Activated B cell treated with CpG ODN at 0.5 μM for 24 hours (primary cell): ENCODE measurements around the gene RADIL. TPM values are rescaled to one million over a fixed set of nuclear protein-coding genes. Genes with fewer than 3 reads are reported as not detected.
A peak's percentile ranks its signal among the peaks of the same experiment; 100 is the strongest.

ENCODE experiments used
- ATAC-seq: fragments of 200-7000 bp; cut with Tn5 transposase; one replicate; pipeline ENCODE4 v1.10.0; 2021; ENCODE audit warnings: low read depth, mild to moderate bottlenecking, moderate library complexity
- CTCF ChIA-PET: fragments of 350-600 bp; sonication (Branson Sonifier 250); formaldehyde crosslinking; loops from one replicate; lab custom pipeline; 2021; ENCODE audit warnings: antibody characterized with exemption; lab: Charles Lee
- POLR2A ChIA-PET: fragments of 350-600 bp; sonication (Branson Sonifier 250); formaldehyde crosslinking; loops from one replicate; lab custom pipeline; 2021; ENCODE audit warnings: antibody characterized with exemption; lab: Charles Lee
- DNase-seq: peaks from one replicate; pipeline ENCODE4 v3.0.0; 2022
- H3K27ac Mint-ChIP-seq: one replicate; pipeline ENCODE4 v1.8.0; 2020; ENCODE audit warnings: mixed read lengths
- H3K27me3 Mint-ChIP-seq: one replicate; pipeline ENCODE4 v1.8.0; 2021; ENCODE audit warnings: mixed read lengths
- H3K36me3 Mint-ChIP-seq: one replicate; pipeline ENCODE4 v1.8.0; 2021; ENCODE audit warnings: low read depth, mixed read lengths
- H3K4me1 Mint-ChIP-seq: one replicate; pipeline ENCODE4 v1.8.0; 2021; ENCODE audit warnings: mixed read lengths
- H3K4me3 Mint-ChIP-seq: one replicate; pipeline ENCODE4 v1.8.0; 2020; ENCODE audit warnings: mild to moderate bottlenecking, mixed read lengths
- H3K9me3 Mint-ChIP-seq: one replicate; pipeline ENCODE4 v1.8.0; 2020; ENCODE audit warnings: mixed read lengths
- CTCF ChIP-seq: fragments of 200-600 bp; IDR thresholded peaks from one replicate; pipeline ENCODE4 v1.8.0; 2022; ENCODE audit warnings: antibody characterized with exemption, mild to moderate bottlenecking
- intact Hi-C: fragments of 100-400 bp; cut with micrococcal nuclease; formaldehyde crosslinking; loops from one replicate; pipeline ENCODE4 v1.15.1; 2024
- total RNA-seq: library from RNA; stranded (reverse); gene quantifications from 2 replicates; pipeline ENCODE4 v1.2.3, GENCODE V29; 2022

RADIL gene
- total RNA-seq, 1 donor from 2014 or later: not detected

DNA sequence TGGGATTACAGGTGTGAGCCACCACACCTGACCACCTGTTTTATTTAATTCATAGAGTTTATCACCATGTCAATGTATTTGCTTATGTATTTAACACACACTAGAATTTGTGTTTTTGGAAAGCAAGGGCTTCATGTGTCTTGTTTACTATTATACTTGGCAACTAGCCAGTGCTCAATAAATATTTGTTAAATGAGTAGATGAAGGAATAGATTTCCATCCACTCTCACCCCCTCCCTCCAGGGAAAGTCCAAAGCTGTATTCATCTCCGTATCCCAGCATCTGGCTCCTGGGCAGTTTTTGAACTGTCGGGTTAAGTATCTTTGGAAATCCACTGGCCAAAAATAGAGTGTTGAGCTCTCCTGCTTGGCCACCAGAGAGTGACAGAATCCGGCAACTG, 4.6 kb upstream of the RADIL start:
- Mint-ChIP-seq H3K27me3 (peaks cover 36% of the 10 kb centered on the region), H3K9me3 (no peaks in the 10 kb centered on the region), H3K4me3 (no peak overlapping the region), H3K36me3 (no peaks in the 10 kb centered on the region), H3K4me1 (peaks cover 2% of the 10 kb centered on the region), H3K27ac (no peak overlapping the region)
- DNase-seq (no peak), ATAC-seq (no peak)
- ChIA-PET CTCF (no interaction called here), POLR2A (no interaction called here)
- TF ChIP-seq CTCF: no peak
- intact Hi-C loops: loop anchor here (10.0 kb wide), 2 partner anchors 87 to 273 kb away; no protein-coding TSS in a partner anchor

GRCh38 chr7:4886671-4887070, 3.2 kb upstream of the RADIL start:
- no peaks in the 10 kb centered on the region for H3K36me3 Mint-ChIP-seq
- no peak overlapping the region for H3K27ac Mint-ChIP-seq
- DNase-seq: no peak
- CTCF ChIA-PET: interaction anchor here (0.6 kb wide), 1 partner anchor 1120 kb away, joined by 3 read pairs; no protein-coding TSS in a partner anchor
- H3K9me3 Mint-ChIP-seq: no peaks in the 10 kb centered on the region
- POLR2A ChIA-PET: no interaction called here
- no peak overlapping the region for H3K4me3 Mint-ChIP-seq
- ATAC-seq: no peak
- TF ChIP-seq CTCF: no peak
- intact Hi-C loops: loop anchor here (10.0 kb wide), 2 partner anchors 88 to 272 kb away; no protein-coding TSS in a partner anchor
- H3K27me3 Mint-ChIP-seq: peaks cover 48% of the 10 kb centered on the region
- H3K4me1 Mint-ChIP-seq: peaks cover 12% of the 10 kb centered on the region

DNA sequence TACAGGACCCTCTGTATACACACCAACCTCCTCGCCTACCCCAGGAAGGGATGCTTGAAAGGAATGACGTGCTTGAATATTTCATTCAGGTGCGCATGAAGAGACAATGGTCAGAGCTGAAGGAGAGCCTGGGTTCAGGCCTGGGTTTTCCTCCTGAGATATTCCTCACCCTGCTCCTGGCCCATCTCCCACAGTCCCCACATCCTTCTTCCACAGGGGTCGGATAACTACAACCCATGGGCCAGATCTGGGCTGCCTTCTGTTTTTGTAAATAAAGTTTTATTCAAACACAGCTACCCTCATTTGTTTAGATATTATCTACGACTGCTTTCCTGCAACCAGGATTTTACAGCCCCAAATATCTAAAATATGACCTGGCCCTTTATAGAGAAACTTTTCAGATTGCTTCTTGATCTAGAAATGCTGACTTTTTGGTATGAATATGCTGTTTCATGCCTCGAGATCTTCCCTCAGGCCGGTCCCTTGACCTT, 1.8 kb upstream of the RADIL start:
- H3K36me3 Mint-ChIP-seq: no peaks in the 10 kb centered on the region
- intact Hi-C loops: loop anchor here (10.0 kb wide), 2 partner anchors 89 to 271 kb away; no protein-coding TSS in a partner anchor

DNA sequence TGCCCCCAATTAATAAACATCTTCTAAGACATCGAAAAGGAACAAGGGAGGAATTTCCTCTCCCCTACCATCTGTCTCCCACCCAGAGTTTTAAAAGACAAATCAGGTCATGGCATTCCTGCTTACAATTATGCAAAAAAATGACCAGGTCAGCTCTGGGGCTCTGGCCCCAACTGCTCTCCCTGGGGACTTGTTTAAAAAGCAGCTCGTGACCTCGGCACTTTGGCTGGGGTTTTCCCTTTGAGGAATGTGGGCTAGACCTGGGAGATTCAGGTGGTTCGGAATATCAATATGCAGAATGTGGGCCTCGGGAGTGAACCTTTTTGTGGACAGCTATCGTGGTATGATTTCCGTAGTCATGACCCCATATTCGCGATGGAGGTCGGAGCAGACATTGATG, 648 bp upstream of the RADIL start:
- ChIA-PET CTCF (interaction anchor here (0.5 kb wide), 1 partner anchor 85 kb away, joined by 3 read pairs; no protein-coding TSS in a partner anchor), POLR2A (no interaction called here)
- no peaks in the 10 kb centered on the region for H3K36me3 Mint-ChIP-seq
- no peak for TF ChIP-seq CTCF
- no peak overlapping the region for H3K27ac Mint-ChIP-seq
- H3K4me1 Mint-ChIP-seq: peaks cover 12% of the 10 kb centered on the region
- no peak overlapping the region for H3K4me3 Mint-ChIP-seq
- intact Hi-C loops: loop anchor here (10.0 kb wide), 2 partner anchors 91 to 269 kb away; no protein-coding TSS in a partner anchor
- ATAC-seq: no peak
- no peak for DNase-seq
- H3K27me3 Mint-ChIP-seq: peaks cover 47% of the 10 kb centered on the region
- no peaks in the 10 kb centered on the region for H3K9me3 Mint-ChIP-seq

More for the DNA sequence above, 1.8 kb upstream of the RADIL start:
- peaks cover 12% of the 10 kb centered on the region for H3K4me1 Mint-ChIP-seq
- ChIA-PET CTCF (no interaction called here), POLR2A (no interaction called here)
- no peak overlapping the region for H3K4me3 Mint-ChIP-seq
- no peak for ATAC-seq
- H3K9me3 Mint-ChIP-seq: no peaks in the 10 kb centered on the region
- DNase-seq: no peak
- no peak for TF ChIP-seq CTCF
- H3K27me3 Mint-ChIP-seq: peaks cover 48% of the 10 kb centered on the region
- no peak overlapping the region for H3K27ac Mint-ChIP-seq

DNA sequence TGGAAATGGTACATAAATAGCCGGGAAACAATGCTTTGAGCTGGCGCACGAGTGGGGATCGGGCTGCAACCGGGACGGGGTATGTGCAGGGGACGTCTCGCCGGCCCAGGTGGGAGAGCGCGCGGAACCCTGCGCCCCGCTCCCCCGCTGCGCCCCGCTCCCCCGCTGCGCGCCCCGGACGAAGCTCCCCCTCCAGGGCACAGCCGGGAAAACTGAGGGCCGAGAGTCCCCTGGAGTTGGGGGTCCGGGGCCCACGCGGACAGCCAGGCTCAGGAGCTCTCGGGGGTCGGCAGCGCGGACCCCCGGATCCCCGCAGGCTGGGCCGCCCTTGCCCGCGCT, 514 bp downstream of the RADIL start:
- DNase-seq (no peak), ATAC-seq (no peak)
- Mint-ChIP-seq H3K36me3 (no peaks in the 10 kb centered on the region), H3K27ac (no peak overlapping the region), H3K27me3 (peaks cover 42% of the 10 kb centered on the region), H3K4me1 (peaks cover 12% of the 10 kb centered on the region), H3K4me3 (peak overlapping the region; percentile 46), H3K9me3 (no peaks in the 10 kb centered on the region)
- no peak for TF ChIP-seq CTCF
- intact Hi-C loops: loop anchor here (1.0 to 10.0 kb wide), 3 partner anchors 53 to 268 kb away; no protein-coding TSS in a partner anchor
- POLR2A ChIA-PET: no interaction called here
- CTCF ChIA-PET: no interaction called here
